Effector memory CD4-positive, alpha-beta T cell (primary cell): ENCODE results near the gene RFFL.

Experiments used
- DNase-seq, 3 donors: peaks; one replicate each; pipeline ENCODE4 v3.0.0-alpha.2; 2020
- H3K27ac ChIP-seq: 2 replicates; pipeline ENCODE4 v1.7.0; 2013; ENCODE audit warnings: mild to moderate bottlenecking, low read length, moderate library complexity; ENCODE audit not compliant: insufficient read depth, poor library complexity, severe bottlenecking
- H3K27me3 ChIP-seq: replicated peaks from 2 replicates; pipeline ENCODE4 v1.7.0; 2013; ENCODE audit warnings: mild to moderate bottlenecking, low read length; ENCODE audit not compliant: insufficient read depth, control insufficient read depth, poor library complexity, severe bottlenecking
- H3K36me3 ChIP-seq: 2 replicates; pipeline ENCODE4 v1.7.0; 2013; ENCODE audit warnings: mild to moderate bottlenecking, low read length, moderate library complexity; ENCODE audit not compliant: control insufficient read depth, insufficient read depth
- H3K4me1 ChIP-seq: 2 replicates; pipeline ENCODE4 v1.7.0; 2013; ENCODE audit warnings: low read length, mild to moderate bottlenecking; ENCODE audit not compliant: control insufficient read depth, insufficient read depth, poor library complexity, severe bottlenecking
- H3K4me3 ChIP-seq: 2 replicates; pipeline ENCODE4 v1.7.0; 2013; ENCODE audit warnings: low read length, low read depth, mild to moderate bottlenecking; ENCODE audit not compliant: insufficient read depth, poor library complexity, severe bottlenecking
- H3K9me3 ChIP-seq: 2 replicates; pipeline ENCODE4 v1.7.0; 2013; ENCODE audit warnings: mild to moderate bottlenecking, low read length, moderate library complexity; ENCODE audit not compliant: control insufficient read depth

Gene RFFL

DNA sequence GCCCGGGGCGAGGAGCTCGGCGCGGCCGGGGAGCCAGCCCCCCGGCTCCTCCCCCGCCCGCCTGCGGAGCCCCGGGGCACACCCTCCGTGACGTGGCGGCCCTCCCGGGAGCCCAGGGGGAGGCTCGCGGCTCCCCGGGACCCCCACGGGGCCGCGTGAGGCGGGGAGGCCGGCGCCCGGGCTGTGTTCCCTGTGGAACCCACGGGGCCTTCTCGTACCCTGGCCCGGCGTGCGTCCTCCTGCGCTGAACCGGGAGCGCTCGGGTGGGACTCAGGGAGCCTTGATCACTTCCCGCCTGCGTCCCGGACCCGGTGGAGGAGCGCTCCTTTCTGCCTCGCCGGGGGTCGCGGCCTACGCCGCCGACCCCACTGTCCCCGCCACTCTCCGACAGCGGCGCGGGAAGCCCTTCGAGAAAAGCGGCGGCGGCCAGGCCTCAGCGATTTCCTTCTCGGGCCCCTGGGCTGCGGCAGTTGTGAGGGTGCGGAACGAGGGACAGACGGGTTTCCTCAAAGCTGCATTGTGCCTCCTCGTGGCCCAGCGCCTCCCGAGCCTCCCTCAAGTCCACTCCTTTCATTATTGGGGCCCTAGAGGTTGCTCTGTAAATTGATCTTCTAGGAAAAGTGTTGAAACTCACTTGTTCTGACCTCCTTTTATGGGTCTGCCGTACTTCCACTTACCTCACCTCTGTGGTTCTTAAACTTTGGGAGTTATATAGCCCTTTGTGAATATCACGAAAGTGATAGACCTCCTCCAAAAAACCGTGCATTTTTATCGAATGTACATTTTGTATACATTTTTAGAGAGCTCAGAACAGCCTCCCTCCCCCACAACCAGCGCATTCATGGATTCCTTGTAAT, 82.6 kb downstream of the RFFL start:
- no peaks in the 10 kb centered on the region for H3K9me3 ChIP-seq

DNA sequence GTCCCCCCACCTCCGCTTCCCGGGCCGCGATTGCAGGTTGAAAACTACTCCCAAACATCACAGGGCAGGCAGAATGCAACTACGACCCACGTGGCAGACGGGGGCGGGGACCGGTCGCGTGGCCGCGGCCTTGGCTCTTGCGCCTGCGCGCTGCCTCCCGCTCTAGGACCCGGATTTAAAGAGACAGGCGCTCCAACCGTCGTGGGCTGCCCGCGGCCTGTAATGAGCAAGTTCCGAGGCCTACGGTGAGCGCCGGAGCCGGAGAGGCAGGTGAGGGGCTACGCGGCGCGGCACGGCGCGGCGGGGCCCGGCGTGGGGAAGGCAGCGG, 83.2 kb downstream of the RFFL start, which contains the start of gene LIG3:
TSS of gene LIG3 (plus strand) at position 160 of the 328 bp plus-strand sequence. CDS start 2,494 bp downstream, outside the sequence.
- peak; percentile 83 to 89 (median 88) for DNase-seq
- H3K9me3 ChIP-seq, result no peaks in the 10 kb centered on the region
- no peaks in the 10 kb centered on the region for H3K27me3 ChIP-seq
- no peaks in the 10 kb centered on the region for H3K36me3 ChIP-seq
- H3K27ac ChIP-seq, result peak within 1 kb of the TSS; percentile 98
- peak within 1 kb of the TSS; percentile 93 for H3K4me3 ChIP-seq
- peaks cover 6% of the 10 kb centered on the region for H3K4me1 ChIP-seq

More for the DNA sequence above, 82.6 kb downstream of the RFFL start:
- peak overlapping the region; percentile 93 for H3K4me3 ChIP-seq
- H3K27me3 ChIP-seq, result no peaks in the 10 kb centered on the region
- peaks cover 6% of the 10 kb centered on the region for H3K4me1 ChIP-seq
- DNase-seq, result peak; percentile 37 to 71 (median 52)
- peaks cover 6% of the 10 kb centered on the region for H3K36me3 ChIP-seq
- H3K27ac ChIP-seq, result peak overlapping the region; percentile 98

DNA sequence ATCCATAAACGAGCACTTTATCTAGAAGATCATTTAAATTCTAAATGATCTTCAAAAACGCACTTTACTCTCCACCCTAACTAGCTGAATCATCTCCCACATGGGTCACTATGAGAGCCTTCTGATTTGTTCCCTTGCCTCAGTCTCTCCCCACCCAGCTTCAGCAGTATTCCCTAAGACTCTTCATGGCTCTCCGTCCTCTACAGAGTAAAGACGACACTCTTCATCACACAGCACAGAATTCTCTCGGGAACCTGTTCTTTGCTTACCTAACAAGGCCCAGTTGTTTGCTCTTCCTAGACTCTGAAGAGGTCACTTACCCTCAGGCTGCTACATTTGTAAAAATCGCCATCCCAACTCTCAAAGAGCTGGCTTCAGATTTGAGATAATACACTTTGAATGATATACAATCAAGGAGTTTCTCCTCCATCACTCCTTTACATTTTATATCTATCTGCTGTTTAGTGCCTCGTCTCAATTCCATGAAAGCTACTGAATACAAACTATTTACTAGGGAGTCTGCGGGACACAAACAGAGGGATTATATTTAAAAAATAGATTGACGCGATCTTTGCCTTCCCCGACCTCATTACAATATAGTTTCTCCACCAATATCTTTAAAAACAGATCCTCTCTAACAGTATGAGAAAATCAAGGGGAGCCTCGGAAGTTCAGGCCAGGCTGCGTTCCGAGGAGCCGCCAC, 83.7 kb downstream of the RFFL start:
- peak overlapping the region; percentile 98 for H3K27ac ChIP-seq

DNA sequence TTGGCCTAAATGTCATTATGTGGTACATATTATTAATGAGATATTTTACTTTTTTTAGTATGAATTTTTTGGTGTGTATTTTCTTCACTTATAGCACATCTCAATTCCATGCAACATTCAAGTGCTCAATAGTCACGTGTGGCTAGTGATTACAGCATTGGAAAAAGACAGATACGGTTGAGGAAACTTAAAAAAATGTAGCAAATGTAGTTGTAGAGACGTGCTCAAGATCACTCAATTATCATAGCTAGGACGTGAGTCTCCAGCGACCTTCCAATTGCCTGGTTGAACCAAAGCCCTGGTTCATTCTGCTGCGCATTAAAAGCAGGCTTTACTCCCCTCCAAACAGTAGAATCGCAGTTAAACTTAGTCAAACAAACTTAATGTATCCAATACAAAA, 84.4 kb downstream of the RFFL start:
- H3K27me3 ChIP-seq, result no peaks in the 10 kb centered on the region
- H3K9me3 ChIP-seq, result no peaks in the 10 kb centered on the region
- H3K36me3 ChIP-seq, result no peaks in the 10 kb centered on the region
- H3K4me1 ChIP-seq, result peaks cover 6% of the 10 kb centered on the region
- no peak for DNase-seq
- no peak overlapping the region for H3K27ac ChIP-seq
- H3K4me3 ChIP-seq, result no peak overlapping the region

More for the DNA sequence above, 83.7 kb downstream of the RFFL start:
- Histone ChIP-seq H3K36me3 (no peaks in the 10 kb centered on the region), H3K27me3 (no peaks in the 10 kb centered on the region), H3K9me3 (no peaks in the 10 kb centered on the region), H3K4me3 (peak overlapping the region; percentile 93), H3K4me1 (peaks cover 6% of the 10 kb centered on the region)
- no peak for DNase-seq

DNA sequence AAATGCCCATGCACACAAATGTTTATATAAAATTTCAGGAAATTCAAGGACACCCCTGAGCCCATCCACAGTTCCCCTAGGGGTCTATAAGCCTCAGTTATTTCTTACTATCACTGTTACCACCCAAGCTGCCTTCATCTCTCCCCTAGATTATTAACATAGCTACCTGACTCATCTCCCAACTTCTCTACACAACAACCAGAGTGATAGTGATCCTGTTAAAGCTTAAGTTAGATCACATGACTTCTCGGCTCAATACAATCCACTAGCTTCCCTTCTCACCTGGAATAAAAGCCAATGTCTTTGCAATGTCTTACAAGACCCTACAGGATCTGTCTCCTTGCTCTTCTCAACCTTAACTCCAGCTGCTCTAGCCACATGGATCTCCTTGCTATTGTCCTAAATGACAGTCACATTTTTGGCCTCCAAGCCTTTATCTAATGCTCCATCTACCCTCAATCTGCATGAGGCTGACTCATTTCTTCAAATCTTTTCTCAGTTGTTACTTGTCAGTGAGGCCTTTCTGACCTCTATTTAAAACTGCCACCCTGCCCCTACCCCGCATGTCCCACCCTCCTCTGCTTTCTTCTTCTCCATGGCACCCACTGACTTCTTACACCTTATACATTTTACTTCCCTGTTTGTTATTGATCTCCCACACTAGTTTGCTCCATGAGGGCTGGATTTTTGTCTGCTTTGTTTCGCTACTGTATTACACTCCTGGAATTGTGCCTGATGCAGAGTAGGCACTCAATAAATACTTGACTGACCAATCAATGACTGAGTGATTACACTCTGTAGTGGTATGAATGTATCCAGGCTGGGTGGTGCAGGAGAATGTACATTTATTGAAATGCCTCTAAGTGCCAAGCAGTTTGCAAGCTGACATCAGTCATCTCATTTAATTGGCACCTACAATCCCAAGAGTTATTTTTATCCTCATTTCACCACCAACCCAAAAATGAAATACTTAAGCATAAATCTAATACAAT, 88.4 kb downstream of the RFFL start:
- Histone ChIP-seq H3K9me3 (no peaks in the 10 kb centered on the region), H3K4me1 (no peaks in the 10 kb centered on the region), H3K36me3 (no peaks in the 10 kb centered on the region), H3K27ac (no peak overlapping the region), H3K4me3 (no peak overlapping the region), H3K27me3 (no peaks in the 10 kb centered on the region)
- DNase-seq, result no peak

DNA sequence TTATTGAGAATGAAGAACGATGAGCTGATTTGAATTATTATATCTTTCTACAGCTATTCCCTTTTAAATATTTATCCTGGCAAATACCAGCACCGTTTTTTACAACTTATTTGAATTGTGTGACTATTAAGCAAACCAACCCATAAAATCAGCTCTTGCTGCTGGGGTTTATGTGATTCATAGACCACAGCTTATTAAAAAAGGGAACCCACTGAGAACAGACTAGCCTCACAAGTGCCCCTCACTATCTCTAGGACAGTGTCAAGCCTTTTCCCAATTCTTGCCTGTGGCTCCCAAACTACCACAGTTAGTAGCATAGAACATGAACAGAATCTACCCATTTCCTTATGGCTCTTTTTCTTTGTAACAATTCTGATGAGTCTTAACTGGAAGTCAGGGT, 89.3 kb downstream of the RFFL start:
- H3K27ac ChIP-seq, result no peak overlapping the region
- no peaks in the 10 kb centered on the region for H3K4me1 ChIP-seq
- H3K4me3 ChIP-seq, result no peak overlapping the region
- H3K36me3 ChIP-seq, result no peaks in the 10 kb centered on the region
- no peaks in the 10 kb centered on the region for H3K9me3 ChIP-seq
- no peak for DNase-seq
- no peaks in the 10 kb centered on the region for H3K27me3 ChIP-seq

DNA sequence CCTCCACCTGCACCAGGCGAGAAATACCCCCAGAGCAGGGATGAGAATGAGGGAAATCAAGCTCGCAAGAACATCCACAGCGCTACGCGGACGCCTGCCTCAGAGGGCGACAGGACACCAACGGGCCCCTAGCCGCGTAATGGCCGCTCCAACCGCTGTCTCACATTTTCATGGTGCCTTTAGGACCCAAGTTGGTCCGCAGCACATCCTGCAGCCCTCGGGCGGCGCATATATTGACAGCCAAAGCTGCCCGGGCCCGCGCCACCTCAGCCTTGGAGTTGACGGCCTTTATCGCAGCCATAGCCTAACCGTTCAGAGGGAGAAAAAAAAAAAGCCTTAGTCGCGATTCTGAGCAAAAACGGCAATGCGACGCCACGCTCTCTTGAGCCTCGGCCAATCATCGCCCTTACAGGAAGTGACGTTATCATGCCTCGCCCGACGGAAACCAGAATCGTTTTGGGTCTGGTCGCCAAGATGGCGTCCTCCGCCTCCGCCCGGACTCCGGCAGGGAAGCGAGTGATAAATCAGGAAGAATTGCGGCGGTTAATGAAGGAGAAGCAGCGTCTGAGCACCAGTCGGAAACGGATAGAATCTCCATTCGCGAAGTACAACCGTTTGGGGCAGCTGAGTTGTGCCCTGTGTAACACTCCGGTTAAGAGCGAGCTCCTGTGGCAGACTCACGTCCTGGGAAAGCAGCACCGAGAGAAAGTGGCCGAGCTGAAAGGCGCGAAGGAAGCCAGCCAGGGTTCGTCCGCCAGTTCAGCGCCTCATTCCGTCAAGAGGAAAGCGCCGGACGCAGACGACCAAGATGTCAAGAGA, 102.2 kb downstream of the RFFL start, which contains the start of the genes CCT6B and ZNF830:
TSS of gene CCT6B (minus strand) at position 368 of the 819 bp plus-strand sequence. CDS start at position 301, 67 bp downstream.
TSS of gene ZNF830 (plus strand) at position 448 of the 819 bp plus-strand sequence. CDS start at position 475, 27 bp downstream.
- Histone ChIP-seq H3K27me3 (no peaks in the 10 kb centered on the region), H3K4me1 (peaks cover 18% of the 10 kb centered on the region), H3K27ac (peak within 1 kb of the TSS; percentile 92), H3K4me3 (peak within 1 kb of the TSS; percentile 96), H3K36me3 (peaks cover 8% of the 10 kb centered on the region), H3K9me3 (no peaks in the 10 kb centered on the region)
- DNase-seq, result peak; percentile 81 to 88 (median 84)

DNA sequence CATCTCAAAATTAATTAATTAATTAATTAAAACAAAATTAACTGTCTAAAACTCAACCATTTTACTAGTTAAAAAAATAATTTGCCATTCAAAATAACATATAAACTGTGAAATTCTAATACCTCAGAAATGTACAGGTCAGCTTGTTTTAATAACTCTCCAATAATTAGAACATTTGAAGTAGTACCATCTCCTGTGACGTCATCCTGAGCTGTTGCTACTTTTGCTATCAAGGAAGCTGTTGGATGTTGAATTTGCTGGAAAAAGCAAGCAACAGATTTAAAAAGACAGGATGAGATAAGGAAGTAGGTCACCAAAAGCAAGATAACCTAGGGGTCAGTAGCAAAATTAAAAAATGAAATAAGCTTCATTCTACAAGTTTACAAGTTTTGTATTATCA, 105.1 kb downstream of the RFFL start:
- Histone ChIP-seq H3K4me3 (no peak overlapping the region), H3K4me1 (peaks cover 18% of the 10 kb centered on the region), H3K9me3 (no peaks in the 10 kb centered on the region), H3K36me3 (peaks cover 3% of the 10 kb centered on the region), H3K27me3 (no peaks in the 10 kb centered on the region), H3K27ac (no peak overlapping the region)
- DNase-seq, result no peak
